Upper lobe of left lung (tissue), 6 donors: Measurements from ENCODE around the gene CDR2. TPM values are rescaled to one million over a fixed set of nuclear protein-coding genes. Genes with fewer than 3 reads are reported as not detected.

Source experiments
- total RNA-seq, 6 donors: library from RNA; depleted of rRNA in 4 of 6; stranded (reverse); fragments of >200 nt in 4 of 6; gene quantifications; one replicate each; pipeline versions ENCODE4 v1.1.0 to v1.2.1, GENCODE V29; 2016 to 2021
- donor health status: DM: no; HTN: no; CAD: no; lungs with moderate emphysema.
- donor health status: DM: no; HTN: yes; CAD: no; lungs with severe emphysema.

CDR2 gene
- total RNA-seq, 6 donors from 2014 or later: 16.3 to 27.5 (median 19.4) TPM

Other genes with a start within 250 kb of the CDR2 start
- under 1 TPM in 3 of 6 donors, not detected in 3; 0.17 to 0.59 (median 0.22) TPM for gene SDR42E2, start 212.1 kb downstream of the CDR2 start, total RNA-seq
- gene EEF2K, start 168.3 kb downstream of the CDR2 start, total RNA-seq: 10 to 100 TPM; 16.9 to 48.2 (median 29.2) TPM
- 10 to 100 TPM; 27.0 to 91.1 (median 47.0) TPM for gene POLR3E, start 77.2 kb downstream of the CDR2 start, total RNA-seq
- gene NPIPB5, start 136.3 kb upstream of the CDR2 start, total RNA-seq: 1,000 to 10,000 TPM in 1 of 6 donors, 100 to 1,000 TPM in 5; 133 to 1,262 (median 168) TPM